SH-SY5Y (cell line): Measurements from ENCODE around the gene CELF2.

Source experiments
- GATA2 ChIP-seq: IDR thresholded peaks from 2 replicates; pipeline ENCODE4 v1.6.1; 2011; ENCODE audit warnings: mild to moderate bottlenecking, low read depth, low read length
- GATA3 ChIP-seq: IDR thresholded peaks from 2 replicates; pipeline ENCODE4 v1.6.1; 2011; ENCODE audit warnings: low read depth, mild to moderate bottlenecking, low read length, moderate library complexity

GRCh38 chr10:11307937-11308336, 290.3 kb downstream of the CELF2 start:
- TF ChIP-seq GATA2 (no peak), GATA3 (no peak)
